HCT116 (cell line): ENCODE measurements around the gene DAGLA. TPM values are rescaled to one million over a fixed set of nuclear protein-coding genes. Genes with fewer than 3 reads are reported as not detected.

Experiments used
- ATAC-seq: fragments of 200-7000 bp; cut with Tn5 transposase; 2 replicates; pipeline ENCODE4 v1.9.1; 2020; ENCODE audit warnings: mild to moderate bottlenecking, moderate library complexity
- BruUV-seq: library from RNA; stranded (reverse); fragments of 400-500 nt; replicated peaks from 2 replicates; lab custom pipeline; 2021; lab: Mats Ljungman, UMichigan
- CTCF ChIA-PET: fragments of 300-600 bp; sonication (Branson Sonifier 250); formaldehyde crosslinking; loops from one replicate; lab custom pipeline; 2021; ENCODE audit warnings: antibody characterized with exemption; lab: Charles Lee
- POLR2A ChIA-PET: fragments of 300-600, 350-600 bp; sonication (Branson Sonifier 250); formaldehyde crosslinking; loops from one replicate; lab custom pipeline; 2021; ENCODE audit warnings: antibody characterized with exemption; lab: Charles Lee
- RAD21 ChIA-PET, 2 experiments: fragments of 300-600 bp; sonication (Branson Sonifier 250); formaldehyde crosslinking; loops; one replicate each; lab custom pipeline; 2023; ENCODE audit warnings: low total read pairs in 2 of 2; ENCODE audit not compliant: uncharacterized antibody in 2 of 2, unreplicated experiment in 2 of 2, low non-redundant PET in 1 of 2; lab: Charles Lee
- DNase-seq: peaks from one replicate; pipeline ENCODE4 v3.0.0-alpha.2; 2010; ENCODE audit warnings: low read depth, low spot score
- H2AFZ ChIP-seq: fragments of 200-600 bp; shearing (Covaris generic), sonication (generic); 2 replicates; pipeline ENCODE4 v1.6.1; 2017; ENCODE audit warnings: low read depth, mixed run types, mixed read lengths, antibody characterized with exemption, low read length; ENCODE audit not compliant: poor library complexity, severe bottlenecking
- H3K27ac ChIP-seq: 2 replicates; pipeline ENCODE4 v1.5.1; 2012; ENCODE audit warnings: low read depth, low read length
- H3K27me3 ChIP-seq: fragments of 200-600 bp; sonication (generic); 2 replicates; pipeline ENCODE4 v1.6.1; 2016; ENCODE audit warnings: mixed run types, low read length, mixed read lengths; ENCODE audit not compliant: insufficient read depth
- H3K36me3 ChIP-seq, 2 experiments: fragments of 200-500 bp in 1 of 2; fragments of 200-600 bp in 1 of 2; sonication (Bioruptor generic) in 1 of 2; sonication (generic) in 1 of 2; 2 replicates each; pipeline versions ENCODE4 v1.5.1 to v1.6.1; 2014 to 2016; ENCODE audit warnings: low read length in 2 of 2, inconsistent platforms in 1 of 2, mixed read lengths in 1 of 2, mixed run types in 1 of 2; ENCODE audit not compliant: insufficient read depth in 2 of 2, control insufficient read depth in 1 of 2
- H3K4me1 ChIP-seq, 2 experiments: fragments of 200-600 bp in 1 of 2; sonication (generic) in 1 of 2; 2 replicates each; pipeline versions ENCODE4 v1.5.1 to v1.6.1; 2012 to 2017; ENCODE audit warnings: low read length in 2 of 2, inconsistent platforms in 1 of 2, mild to moderate bottlenecking in 1 of 2, mixed read lengths in 1 of 2, mixed run types in 1 of 2, moderate library complexity in 1 of 2; ENCODE audit not compliant: insufficient read depth in 2 of 2, control insufficient read depth in 1 of 2
- H3K4me2 ChIP-seq: fragments of 200-600 bp; sonication (generic); 2 replicates; pipeline ENCODE4 v1.6.1; 2017; ENCODE audit warnings: mixed run types, low read length, mixed read lengths
- H3K4me3 ChIP-seq, 2 experiments: fragments of 200-600 bp in 1 of 2; sonication (generic) in 1 of 2; replicated peaks in 1 of 2; 2 replicates each; pipeline ENCODE4 v1.5.1; 2011 to 2016; ENCODE audit warnings: low read length in 2 of 2, control low read depth in 1 of 2, low read depth in 1 of 2, mild to moderate bottlenecking in 1 of 2, mixed read lengths in 1 of 2, mixed run types in 1 of 2
- H3K79me2 ChIP-seq: fragments of 200-600 bp; sonication (generic); 2 replicates; pipeline ENCODE4 v1.6.1; 2017; ENCODE audit warnings: mild to moderate bottlenecking, mixed run types, low read length, moderate library complexity, mixed read lengths; ENCODE audit not compliant: insufficient read depth
- H3K9ac ChIP-seq: fragments of 200-600 bp; sonication (generic); 2 replicates; pipeline ENCODE4 v1.6.1; 2016; ENCODE audit warnings: low read length, mixed read lengths
- H3K9me2 ChIP-seq: fragments of 200-600 bp; sonication (generic), shearing (Covaris generic); 2 replicates; pipeline ENCODE4 v1.6.1; 2017; ENCODE audit warnings: mixed run types, mild to moderate bottlenecking, moderate library complexity; ENCODE audit not compliant: insufficient read depth
- H3K9me3 ChIP-seq, 2 experiments: fragments of 200-500 bp in 1 of 2; fragments of 200-600 bp in 1 of 2; sonication (Bioruptor generic) in 1 of 2; sonication (generic) in 1 of 2; 2 replicates each; pipeline ENCODE4 v1.6.1; 2014 to 2017; ENCODE audit warnings: low read length in 2 of 2, mixed read lengths in 2 of 2, inconsistent platforms in 1 of 2, low read depth in 1 of 2, mild to moderate bottlenecking in 1 of 2, mixed run types in 1 of 2, moderate library complexity in 1 of 2; ENCODE audit not compliant: control insufficient read depth in 1 of 2, insufficient read depth in 1 of 2
- H4K20me1 ChIP-seq: fragments of 200-600 bp; sonication (generic), shearing (Covaris generic); 2 replicates; pipeline ENCODE4 v1.6.1; 2017; ENCODE audit warnings: mixed run types, mild to moderate bottlenecking, moderate library complexity; ENCODE audit not compliant: insufficient read depth
- CBX3 ChIP-seq: IDR thresholded peaks from 2 replicates; pipeline ENCODE4 v1.6.1; 2012; ENCODE audit warnings: low read depth
- CEBPB ChIP-seq: IDR thresholded peaks from 2 replicates; pipeline ENCODE4 v1.6.1; 2012; ENCODE audit warnings: low read depth
- EGR1 ChIP-seq: IDR thresholded peaks from 2 replicates; pipeline ENCODE4 v1.6.1; 2012; ENCODE audit warnings: low read depth
- ELF1 ChIP-seq: IDR thresholded peaks from 2 replicates; pipeline ENCODE4 v1.6.1; 2012; ENCODE audit warnings: low read depth, borderline replicate concordance
- EZH2 ChIP-seq: fragments of 200-600 bp; sonication (generic); IDR thresholded peaks from 2 replicates; pipeline ENCODE4 v1.6.1; 2017; ENCODE audit warnings: antibody characterized with exemption, mixed run types
- EZH2phosphoT487 ChIP-seq: fragments of 200-600 bp; IDR thresholded peaks from 2 replicates; pipeline ENCODE4 v1.6.1; 2018; ENCODE audit warnings: antibody characterized with exemption, borderline replicate concordance
- FOSL1 ChIP-seq: IDR thresholded peaks from 2 replicates; pipeline ENCODE4 v1.6.1; 2012; ENCODE audit warnings: low read depth
- JUND ChIP-seq: IDR thresholded peaks from 2 replicates; pipeline ENCODE4 v1.6.1; 2012
- POLR2AphosphoS5 ChIP-seq: IDR thresholded peaks from 2 replicates; pipeline ENCODE4 v1.6.1; 2011; ENCODE audit warnings: mild to moderate bottlenecking, low read depth, low read length, moderate library complexity
- RAD21 ChIP-seq: IDR thresholded peaks from 2 replicates; pipeline ENCODE4 v1.6.1; 2012; ENCODE audit warnings: low read depth, mild to moderate bottlenecking
- REST ChIP-seq: IDR thresholded peaks from 2 replicates; pipeline ENCODE4 v1.6.1; 2012; ENCODE audit warnings: low read depth
- SP1 ChIP-seq: IDR thresholded peaks from 2 replicates; pipeline ENCODE4 v1.6.1; 2012; ENCODE audit warnings: low read depth
- SRF ChIP-seq: IDR thresholded peaks from 2 replicates; pipeline ENCODE4 v1.6.1; 2012; ENCODE audit warnings: low read depth
- TCF7L2 ChIP-seq: IDR thresholded peaks from 2 replicates; pipeline ENCODE4 v1.7.0; 2011; ENCODE audit warnings: borderline replicate concordance, inconsistent platforms; ENCODE audit not compliant: insufficient read depth, insufficient read length; ENCODE audit errors: extremely low read depth
- ZFX ChIP-seq: fragments of 450-650 bp; IDR thresholded peaks from 2 replicates; pipeline ENCODE4 v1.6.1; 2017
- ZNF274 ChIP-seq: fragments of 200-500 bp; sonication (Bioruptor generic); IDR thresholded peaks from 2 replicates; pipeline ENCODE4 v1.6.1; 2014; ENCODE audit warnings: mild to moderate bottlenecking, low read depth, low read length, inconsistent platforms
- intact Hi-C: fragments of 100-400 bp; cut with micrococcal nuclease; formaldehyde crosslinking; loops from 2 replicates; pipeline ENCODE4 v1.10.0; 2022
- total RNA-seq: library from RNA; stranded (reverse); gene quantifications from one replicate; pipeline ENCODE4 v1.2.1, GENCODE V29; 2021; ENCODE audit not compliant: unreplicated experiment
- TF ChIP-seq, protein P1 (sequence below): IDR thresholded peaks from 2 replicates; pipeline ENCODE4 v1.6.1; 2011; ENCODE audit warnings: mild to moderate bottlenecking, low read length, moderate library complexity; ENCODE audit not compliant: insufficient replicate concordance; ENCODE audit errors: extremely low read depth
- TF ChIP-seq, protein P2 (sequence below): IDR thresholded peaks from 2 replicates; pipeline ENCODE4 v1.6.1; 2012
- TF ChIP-seq, protein P3 (sequence below), 3 experiments: fragments of 200-600 bp in 1 of 3; sonication (generic) in 1 of 3; IDR thresholded peaks in 2 of 3; conservative IDR thresholded peaks in 1 of 3; 2 replicates each; pipeline ENCODE4 v1.5.1; 2012 to 2017; ENCODE audit warnings: low read depth in 2 of 3, low read length in 2 of 3, antibody characterized with exemption in 1 of 3, borderline replicate concordance in 1 of 3, control low read depth in 1 of 3, mild to moderate bottlenecking in 1 of 3, mixed read lengths in 1 of 3, mixed run types in 1 of 3, moderate library complexity in 1 of 3; ENCODE audit not compliant: insufficient read depth in 1 of 3

DAGLA gene
- total RNA-seq, 1 experiment from 2014 or later, result 2.7 TPM

GRCh38 chr11:61736310-61736709 is 56.1 kb downstream of the DAGLA start:
- no TSS peak for BruUV-seq
- RAD21 ChIA-PET, result no interaction called here
- Histone ChIP-seq H3K4me3 (no peak overlapping the region), H3K9me3 (no peaks in the 10 kb centered on the region), H3K27ac (no peak overlapping the region), H3K9ac (no peak overlapping the region), H3K4me2 (no peak overlapping the region), H3K79me2 (no peaks in the 10 kb centered on the region), H4K20me1 (no peaks in the 10 kb centered on the region), H2AFZ (no peak overlapping the region), H3K27me3 (no peaks in the 10 kb centered on the region), H3K9me2 (no peaks in the 10 kb centered on the region), H3K36me3 (no peaks in the 10 kb centered on the region), H3K4me1 (peaks cover under 1 to 13% of the 10 kb centered on the region in 2 experiments)
- CTCF ChIA-PET, result no interaction called here
- intact Hi-C loops, result no loop called here
- no peak for DNase-seq
- TF ChIP-seq RAD21 (no peak), CBX3 (no peak), CEBPB (no peak), EZH2 (no peak), ZNF274 (no peak), EZH2phosphoT487 (no peak), REST (no peak), SRF (no peak), JUND (no peak), SP1 (no peak), POLR2AphosphoS5 (no peak), FOSL1 (no peak), TCF7L2 (no peak), ELF1 (no peak), EGR1 (no peak), ZFX (no peak)
- TF ChIP-seq, protein P1, sequence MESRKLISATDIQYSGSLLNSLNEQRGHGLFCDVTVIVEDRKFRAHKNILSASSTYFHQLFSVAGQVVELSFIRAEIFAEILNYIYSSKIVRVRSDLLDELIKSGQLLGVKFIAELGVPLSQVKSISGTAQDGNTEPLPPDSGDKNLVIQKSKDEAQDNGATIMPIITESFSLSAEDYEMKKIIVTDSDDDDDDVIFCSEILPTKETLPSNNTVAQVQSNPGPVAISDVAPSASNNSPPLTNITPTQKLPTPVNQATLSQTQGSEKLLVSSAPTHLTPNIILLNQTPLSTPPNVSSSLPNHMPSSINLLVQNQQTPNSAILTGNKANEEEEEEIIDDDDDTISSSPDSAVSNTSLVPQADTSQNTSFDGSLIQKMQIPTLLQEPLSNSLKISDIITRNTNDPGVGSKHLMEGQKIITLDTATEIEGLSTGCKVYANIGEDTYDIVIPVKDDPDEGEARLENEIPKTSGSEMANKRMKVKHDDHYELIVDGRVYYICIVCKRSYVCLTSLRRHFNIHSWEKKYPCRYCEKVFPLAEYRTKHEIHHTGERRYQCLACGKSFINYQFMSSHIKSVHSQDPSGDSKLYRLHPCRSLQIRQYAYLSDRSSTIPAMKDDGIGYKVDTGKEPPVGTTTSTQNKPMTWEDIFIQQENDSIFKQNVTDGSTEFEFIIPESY, result no peak
- TF ChIP-seq, protein P2, sequence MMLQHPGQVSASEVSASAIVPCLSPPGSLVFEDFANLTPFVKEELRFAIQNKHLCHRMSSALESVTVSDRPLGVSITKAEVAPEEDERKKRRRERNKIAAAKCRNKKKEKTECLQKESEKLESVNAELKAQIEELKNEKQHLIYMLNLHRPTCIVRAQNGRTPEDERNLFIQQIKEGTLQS, result no peak
- TF ChIP-seq, protein P3, sequence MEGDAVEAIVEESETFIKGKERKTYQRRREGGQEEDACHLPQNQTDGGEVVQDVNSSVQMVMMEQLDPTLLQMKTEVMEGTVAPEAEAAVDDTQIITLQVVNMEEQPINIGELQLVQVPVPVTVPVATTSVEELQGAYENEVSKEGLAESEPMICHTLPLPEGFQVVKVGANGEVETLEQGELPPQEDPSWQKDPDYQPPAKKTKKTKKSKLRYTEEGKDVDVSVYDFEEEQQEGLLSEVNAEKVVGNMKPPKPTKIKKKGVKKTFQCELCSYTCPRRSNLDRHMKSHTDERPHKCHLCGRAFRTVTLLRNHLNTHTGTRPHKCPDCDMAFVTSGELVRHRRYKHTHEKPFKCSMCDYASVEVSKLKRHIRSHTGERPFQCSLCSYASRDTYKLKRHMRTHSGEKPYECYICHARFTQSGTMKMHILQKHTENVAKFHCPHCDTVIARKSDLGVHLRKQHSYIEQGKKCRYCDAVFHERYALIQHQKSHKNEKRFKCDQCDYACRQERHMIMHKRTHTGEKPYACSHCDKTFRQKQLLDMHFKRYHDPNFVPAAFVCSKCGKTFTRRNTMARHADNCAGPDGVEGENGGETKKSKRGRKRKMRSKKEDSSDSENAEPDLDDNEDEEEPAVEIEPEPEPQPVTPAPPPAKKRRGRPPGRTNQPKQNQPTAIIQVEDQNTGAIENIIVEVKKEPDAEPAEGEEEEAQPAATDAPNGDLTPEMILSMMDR (IDR thresholded peaks at IDR 0.05 in 2 of 3, conservative IDR thresholded peaks at IDR 0.05 in 1 of 3; ENCODE audit: borderline replicate concordance in 1 of 3, insufficient read depth in 1 of 3, low read depth in 2 of 3, low read length in 2 of 3), result no peak
- no peak for ATAC-seq
- POLR2A ChIA-PET, result no interaction called here
